Progenitor cell of endocrine pancreas (in vitro differentiated cells): Measurements from ENCODE around the gene LPAR1. TPM values are rescaled to one million over a fixed set of nuclear protein-coding genes. Genes with fewer than 3 reads are reported as not detected.

Source experiments
- DNase-seq: peaks from one replicate; pipeline ENCODE4 v3.0.0; 2021; ENCODE audit warnings: low spot score; ENCODE audit not compliant: unreplicated experiment
- H3K27ac Mint-ChIP-seq: 2 replicates; pipeline ENCODE4 v1.8.0; 2021; ENCODE audit warnings: mild to moderate bottlenecking, moderate library complexity, mixed read lengths
- H3K27me3 Mint-ChIP-seq: 2 replicates; pipeline ENCODE4 v1.8.0; 2021; ENCODE audit warnings: mixed read lengths
- H3K36me3 Mint-ChIP-seq: 2 replicates; pipeline ENCODE4 v1.8.0; 2022; ENCODE audit warnings: mixed read lengths; ENCODE audit not compliant: insufficient read depth
- H3K4me1 Mint-ChIP-seq: 2 replicates; pipeline ENCODE4 v1.8.0; 2021; ENCODE audit warnings: low read depth, mixed read lengths
- H3K4me3 Mint-ChIP-seq: 2 replicates; pipeline ENCODE4 v1.8.0; 2021; ENCODE audit warnings: low read depth, mild to moderate bottlenecking, moderate library complexity, mixed read lengths
- H3K9me3 Mint-ChIP-seq: 2 replicates; pipeline ENCODE4 v1.8.0; 2021; ENCODE audit warnings: low read depth, mixed read lengths
- total RNA-seq: library from RNA; stranded (reverse); gene quantifications from 2 replicates; pipeline ENCODE4 v1.2.1, GENCODE V29; 2021
- TF ChIP-seq, protein P1 (sequence below): fragments of 200-600 bp; sonication (generic); IDR thresholded peaks from one replicate; pipeline ENCODE4 v1.5.0; 2021; ENCODE audit warnings: antibody characterized with exemption, mild to moderate bottlenecking; ENCODE audit not compliant: unreplicated experiment

The LPAR1 gene
- total RNA-seq, 1 donor from 2014 or later, result 17.4 TPM

DNA sequence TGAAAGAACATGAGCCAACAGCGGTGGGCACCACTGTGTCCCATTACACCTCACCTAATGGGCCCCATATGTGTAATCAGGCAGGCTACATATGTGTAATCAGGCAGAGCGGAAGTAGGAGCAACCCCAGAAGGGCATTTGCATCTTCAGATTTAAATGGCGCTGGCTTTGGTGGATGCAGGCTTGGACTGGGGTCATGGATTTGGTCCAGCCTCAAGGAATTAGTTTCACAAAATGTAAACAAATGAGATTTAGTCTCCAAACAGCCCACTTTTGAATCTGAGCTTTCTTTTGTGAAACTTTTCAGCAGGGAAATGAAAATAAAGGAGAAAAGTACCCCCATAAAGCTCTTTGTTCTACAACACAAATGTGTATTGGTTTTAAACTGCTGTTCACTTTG is 161.3 kb downstream of the LPAR1 start:
- Mint-ChIP-seq H3K36me3 (peaks cover 6% of the 10 kb centered on the region), H3K27me3 (no peaks in the 10 kb centered on the region), H3K9me3 (peaks cover 3% of the 10 kb centered on the region), H3K4me3 (no peak overlapping the region), H3K4me1 (peaks cover 4% of the 10 kb centered on the region), H3K27ac (no peak overlapping the region)
- TF ChIP-seq, protein P1, sequence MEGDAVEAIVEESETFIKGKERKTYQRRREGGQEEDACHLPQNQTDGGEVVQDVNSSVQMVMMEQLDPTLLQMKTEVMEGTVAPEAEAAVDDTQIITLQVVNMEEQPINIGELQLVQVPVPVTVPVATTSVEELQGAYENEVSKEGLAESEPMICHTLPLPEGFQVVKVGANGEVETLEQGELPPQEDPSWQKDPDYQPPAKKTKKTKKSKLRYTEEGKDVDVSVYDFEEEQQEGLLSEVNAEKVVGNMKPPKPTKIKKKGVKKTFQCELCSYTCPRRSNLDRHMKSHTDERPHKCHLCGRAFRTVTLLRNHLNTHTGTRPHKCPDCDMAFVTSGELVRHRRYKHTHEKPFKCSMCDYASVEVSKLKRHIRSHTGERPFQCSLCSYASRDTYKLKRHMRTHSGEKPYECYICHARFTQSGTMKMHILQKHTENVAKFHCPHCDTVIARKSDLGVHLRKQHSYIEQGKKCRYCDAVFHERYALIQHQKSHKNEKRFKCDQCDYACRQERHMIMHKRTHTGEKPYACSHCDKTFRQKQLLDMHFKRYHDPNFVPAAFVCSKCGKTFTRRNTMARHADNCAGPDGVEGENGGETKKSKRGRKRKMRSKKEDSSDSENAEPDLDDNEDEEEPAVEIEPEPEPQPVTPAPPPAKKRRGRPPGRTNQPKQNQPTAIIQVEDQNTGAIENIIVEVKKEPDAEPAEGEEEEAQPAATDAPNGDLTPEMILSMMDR, result no peak
- DNase-seq, result no peak

- H3K4me3 Mint-ChIP-seq, result no peak overlapping the region
- no peaks in the 10 kb centered on the region for H3K27me3 Mint-ChIP-seq
- H3K36me3 Mint-ChIP-seq, result peaks cover 6% of the 10 kb centered on the region
- H3K9me3 Mint-ChIP-seq, result peaks cover 3% of the 10 kb centered on the region
- TF ChIP-seq, protein P1, result no peak
- H3K27ac Mint-ChIP-seq, result no peak overlapping the region
- DNase-seq, result no peak
- H3K4me1 Mint-ChIP-seq, result peaks cover 4% of the 10 kb centered on the region
These were observed 163.2 kb downstream of the LPAR1 start for GRCh38 chr9:110874963-110875674.

DNA sequence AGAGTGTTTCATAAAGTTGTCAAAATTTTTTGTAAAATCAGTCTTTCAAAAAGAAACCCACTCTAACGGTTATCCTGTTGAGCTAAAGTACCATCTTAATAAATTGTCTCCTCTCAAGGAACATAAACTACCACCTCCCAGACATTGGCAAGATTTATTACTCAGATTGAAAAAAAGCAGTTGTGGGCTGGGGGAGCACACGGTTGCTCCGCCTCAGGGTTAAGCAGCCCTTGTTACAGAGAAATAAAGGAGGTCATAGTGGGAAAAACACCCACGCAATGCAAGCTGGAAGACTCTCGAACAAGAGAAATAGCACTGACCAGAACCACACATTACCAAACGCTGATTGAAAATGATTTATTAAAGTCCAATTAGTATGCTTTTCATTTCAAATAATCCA is 165.3 kb downstream of the LPAR1 start:
- no peak overlapping the region for H3K4me3 Mint-ChIP-seq
- no peak for DNase-seq
- TF ChIP-seq, protein P1, result no peak
- H3K4me1 Mint-ChIP-seq, result peaks cover 4% of the 10 kb centered on the region
- no peak overlapping the region for H3K27ac Mint-ChIP-seq
- peaks cover 6% of the 10 kb centered on the region for H3K36me3 Mint-ChIP-seq
- no peaks in the 10 kb centered on the region for H3K27me3 Mint-ChIP-seq
- peaks cover 3% of the 10 kb centered on the region for H3K9me3 Mint-ChIP-seq

DNA sequence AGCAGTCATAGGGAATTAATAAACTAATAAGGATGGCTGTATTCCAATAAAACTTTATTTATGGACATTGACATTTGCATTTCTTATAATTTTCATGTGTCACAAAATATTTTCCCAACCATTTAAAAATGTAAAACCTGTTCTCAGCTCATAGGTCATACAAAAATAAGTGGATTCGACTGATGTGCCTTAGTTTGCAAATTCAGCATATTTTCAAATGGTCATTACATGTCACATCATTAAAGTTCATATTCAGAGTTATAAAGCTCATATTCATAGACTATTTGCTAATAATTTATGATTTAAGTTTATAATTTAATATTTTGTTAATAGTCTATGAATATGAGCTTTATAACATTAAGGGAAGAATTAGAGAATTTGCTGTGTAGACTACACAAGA is 166.5 kb downstream of the LPAR1 start:
- no peak overlapping the region for H3K4me3 Mint-ChIP-seq
- no peak overlapping the region for H3K27ac Mint-ChIP-seq
- H3K9me3 Mint-ChIP-seq, result peaks cover 3% of the 10 kb centered on the region
- H3K36me3 Mint-ChIP-seq, result peaks cover 6% of the 10 kb centered on the region
- no peak for DNase-seq
- TF ChIP-seq, protein P1, result no peak
- H3K27me3 Mint-ChIP-seq, result no peaks in the 10 kb centered on the region
- peaks cover 6% of the 10 kb centered on the region for H3K4me1 Mint-ChIP-seq

DNA sequence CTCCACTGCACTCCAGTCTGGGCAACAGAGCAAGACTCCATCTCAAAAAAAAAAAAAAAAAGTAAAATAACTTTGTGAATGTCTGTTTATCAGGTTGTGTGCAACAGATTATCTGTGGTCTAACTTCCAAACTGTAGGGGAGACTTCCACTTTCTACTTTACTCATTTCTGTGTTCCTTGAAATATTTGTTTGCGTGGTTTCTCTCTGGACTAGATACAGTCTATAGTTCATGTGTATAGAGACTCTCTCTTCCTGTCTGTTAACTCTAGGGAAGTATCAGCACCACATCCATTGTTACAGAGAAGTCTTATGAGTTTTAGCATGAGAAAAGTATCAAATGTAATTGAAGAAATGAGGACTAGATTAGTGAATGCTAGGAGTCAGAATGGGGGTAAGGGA is 168.3 kb downstream of the LPAR1 start:
- Mint-ChIP-seq H3K27me3 (no peaks in the 10 kb centered on the region), H3K36me3 (no peaks in the 10 kb centered on the region), H3K27ac (no peak overlapping the region), H3K4me1 (peaks cover 8% of the 10 kb centered on the region), H3K4me3 (no peak overlapping the region), H3K9me3 (no peaks in the 10 kb centered on the region)
- no peak for DNase-seq
- TF ChIP-seq, protein P1, result no peak
